Keratinocyte (primary cell): Measurements from ENCODE around the gene TMEM63B. TPM values are rescaled to one million over a fixed set of nuclear protein-coding genes. Genes with fewer than 3 reads are reported as not detected.

Experiments
- DNase-seq: peaks from one replicate; pipeline ENCODE4 v3.0.0-alpha.2; 2011; ENCODE audit warnings: low read depth, missing footprints, low spot score
- FAIRE-seq: peaks from 2 replicates; lab custom pipeline; 2011; peaks lifted over from hg19 to GRCh38; lab: Jason Lieb, UNC
- H2AFZ ChIP-seq: 2 replicates; pipeline ENCODE4 v1.6.0; 2012; ENCODE audit warnings: low read length, control low read depth, inconsistent platforms; ENCODE audit not compliant: control insufficient read depth
- H3K27ac ChIP-seq: 2 replicates; pipeline ENCODE4 v1.5.1; 2011; ENCODE audit warnings: low read length; ENCODE audit not compliant: control insufficient read depth, insufficient read depth
- H3K27me3 ChIP-seq: 3 replicates; pipeline ENCODE4 v1.6.0; 2011; ENCODE audit warnings: low read length; ENCODE audit not compliant: control insufficient read depth, insufficient read depth; ENCODE audit errors: extremely low read depth
- H3K36me3 ChIP-seq, 2 experiments: 2 replicates in 1 of 2; 3 replicates in 1 of 2; pipeline ENCODE4 v1.5.1; 2011; ENCODE audit warnings: low read length in 2 of 2, mild to moderate bottlenecking in 1 of 2; ENCODE audit not compliant: control insufficient read depth in 2 of 2, insufficient read depth in 2 of 2; ENCODE audit errors: extremely low read depth in 1 of 2
- H3K4me1 ChIP-seq: 3 replicates; pipeline ENCODE4 v1.5.1; 2011; ENCODE audit warnings: low read length; ENCODE audit not compliant: control insufficient read depth, insufficient read depth; ENCODE audit errors: extremely low read depth
- H3K4me2 ChIP-seq: 3 replicates; pipeline ENCODE4 v1.6.0; 2011; ENCODE audit warnings: low read depth, low read length; ENCODE audit not compliant: control insufficient read depth, insufficient read depth; ENCODE audit errors: extremely low read depth
- H3K4me3 ChIP-seq, 3 experiments: fragments of 200-600 bp in 1 of 3; sonication (generic) in 1 of 3; 2 replicates in 2 of 3; 3 replicates in 1 of 3; pipeline ENCODE4 v1.5.1; 2011 to 2016; ENCODE audit warnings: low read length in 3 of 3, mild to moderate bottlenecking in 3 of 3, control low read depth in 2 of 3, inconsistent platforms in 1 of 3, low read depth in 1 of 3, mixed read lengths in 1 of 3, mixed run types in 1 of 3, moderate library complexity in 1 of 3; ENCODE audit not compliant: control insufficient read depth in 2 of 3, insufficient read depth in 2 of 3; ENCODE audit errors: extremely low read depth in 1 of 3
- H3K79me2 ChIP-seq: 2 replicates; pipeline ENCODE4 v1.6.0; 2012; ENCODE audit warnings: low read length; ENCODE audit not compliant: control insufficient read depth, insufficient read depth
- H3K9ac ChIP-seq: 3 replicates; pipeline ENCODE4 v1.6.0; 2011; ENCODE audit warnings: low read length; ENCODE audit not compliant: control insufficient read depth, insufficient read depth; ENCODE audit errors: extremely low read depth
- H3K9me1 ChIP-seq: 3 replicates; pipeline ENCODE4 v1.6.0; 2011; ENCODE audit warnings: low read length; ENCODE audit not compliant: control insufficient read depth, insufficient read depth; ENCODE audit errors: extremely low read depth
- H3K9me3 ChIP-seq: 2 replicates; pipeline ENCODE4 v1.5.1; 2012; ENCODE audit warnings: low read depth, low read length; ENCODE audit not compliant: control insufficient read depth
- H4K20me1 ChIP-seq: 3 replicates; pipeline ENCODE4 v1.6.0; 2011; ENCODE audit warnings: low read length; ENCODE audit not compliant: control insufficient read depth, insufficient read depth; ENCODE audit errors: extremely low read depth
- CTCF ChIP-seq, 3 experiments: IDR thresholded peaks in 1 of 3; conservative IDR thresholded peaks in 1 of 3; optimal IDR thresholded peaks in 1 of 3; 2 replicates in 2 of 3; 3 replicates in 1 of 3; pipeline versions ENCODE3 to v1.5.1; 2011; ENCODE audit warnings: low read length in 3 of 3, mild to moderate bottlenecking in 3 of 3, moderate library complexity in 2 of 3, control low read depth in 1 of 3, inconsistent platforms in 1 of 3; ENCODE audit not compliant: insufficient read depth in 2 of 3; ENCODE audit errors: extremely low read depth in 1 of 3
- EZH2 ChIP-seq: IDR thresholded peaks from one replicate; pipeline ENCODE4 v1.6.1; 2012; ENCODE audit warnings: inconsistent platforms, mild to moderate bottlenecking, low read length, moderate library complexity
- dilution Hi-C: fragments of 300-500 bp; cut with MboI; formaldehyde crosslinking; loops from one replicate; pipeline ENCODE4 v1.7.0; 2020; ENCODE audit warnings: low sequenced_read_pairs; ENCODE audit not compliant: extremely low pct_ligation_motif_present
- polyA plus RNA-seq, 5 experiments: library from polyadenylated mRNA; depleted of rRNA in 3 of 5; stranded (reverse) in 3 of 5; stranded (forward) in 1 of 5; unstranded in 1 of 5; fragments of >200 nt; gene quantifications; 1 replicate in 1 of 5; 2 replicates in 3 of 5; 3 replicates in 1 of 5; pipeline versions ENCODE4 v1.2.1 to v1.2.3, GENCODE V29; 2011 to 2012; ENCODE audit warnings: missing spikeins in 2 of 5, low read depth in 1 of 5, low replicate concordance in 1 of 5

Gene TMEM63B
- polyA plus RNA-seq, 1 donor (not counting 4 experiments of a cell fraction or from before 2014, with no cell fraction given): 64.8 TPM

- Histone ChIP-seq H3K9me3 (no peaks in the 10 kb centered on the region), H3K4me3 (no peak overlapping the region), H2AFZ (no peak overlapping the region), H3K9ac (no peak overlapping the region), H3K4me2 (no peak overlapping the region), H3K36me3 (no peaks in the 10 kb centered on the region), H3K4me1 (peaks cover 15% of the 10 kb centered on the region), H3K27ac (no peak overlapping the region), H3K27me3 (no peaks in the 10 kb centered on the region), H3K9me1 (peaks cover 2% of the 10 kb centered on the region), H3K79me2 (no peaks in the 10 kb centered on the region), H4K20me1 (no peaks in the 10 kb centered on the region)
- no peak for TF ChIP-seq EZH2
- TF ChIP-seq CTCF (optimal IDR thresholded peaks at IDR 0.05 in 1 of 3, IDR thresholded peaks at IDR 0.05 in 1 of 3, conservative IDR thresholded peaks at IDR 0.05 in 1 of 3; ENCODE audit: extremely low read depth in 1 of 3, insufficient read depth in 2 of 3, low read length in 3 of 3): peak in 2 of 3 experiments; percentile 80 to 94
- dilution Hi-C loops: no loop called here
- FAIRE-seq (peak; percentile 73), DNase-seq (no peak)
These were observed 48.3 kb upstream of the TMEM63B start for GRCh38 chr6:44078827-44079671.

GRCh38 chr6:44079672-44080071 is 47.7 kb upstream of the TMEM63B start:
- Histone ChIP-seq H3K9me3 (no peaks in the 10 kb centered on the region), H3K79me2 (no peaks in the 10 kb centered on the region), H3K9ac (no peak overlapping the region), H3K4me1 (peaks cover 16% of the 10 kb centered on the region), H3K4me3 (no peak overlapping the region), H3K36me3 (no peaks in the 10 kb centered on the region), H3K9me1 (no peaks in the 10 kb centered on the region), H3K4me2 (no peak overlapping the region), H4K20me1 (no peaks in the 10 kb centered on the region), H3K27me3 (no peaks in the 10 kb centered on the region), H3K27ac (no peak overlapping the region), H2AFZ (no peak overlapping the region)
- TF ChIP-seq EZH2 (no peak), CTCF (optimal IDR thresholded peaks at IDR 0.05 in 1 of 3, IDR thresholded peaks at IDR 0.05 in 1 of 3, conservative IDR thresholded peaks at IDR 0.05 in 1 of 3; ENCODE audit: extremely low read depth in 1 of 3, insufficient read depth in 2 of 3, low read length in 3 of 3) (no peak)
- FAIRE-seq (no peak), DNase-seq (no peak)
- dilution Hi-C loops: no loop called here
